ENCODE results near the gene SLC43A3. TPM values are rescaled to one million over a fixed set of nuclear protein-coding genes. Genes with fewer than 3 reads are reported as not detected.

The SLC43A3 gene
- total and polyA plus RNA-seq, 12 donors = 12.1 to 36.2 (median 19.8) TPM

DNA sequence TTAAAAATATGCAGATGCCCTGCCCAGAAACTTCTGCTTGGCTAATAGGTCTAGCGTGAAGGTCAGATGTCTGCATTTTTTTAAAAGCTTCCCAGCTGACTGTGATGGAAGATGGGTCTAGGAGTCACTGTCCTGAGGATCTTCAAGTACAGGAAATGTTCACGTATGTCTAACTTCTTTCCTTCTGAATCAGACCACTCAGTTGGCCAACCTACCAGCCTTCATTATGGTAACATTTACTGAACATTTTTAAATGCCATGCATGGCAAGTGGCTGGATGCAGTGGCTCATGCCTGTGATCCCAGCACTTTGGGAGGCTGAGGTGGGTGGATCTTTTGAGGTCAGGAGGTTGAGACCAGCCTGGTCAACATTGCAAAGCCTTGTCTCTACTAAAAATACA lies 35.4 kb downstream of the SLC43A3 start:
- DNase-seq (no peak), ATAC-seq (no peak)
- 70 to 77% methylated on average over 2 of the region's 2 CpGs for WGBS, 2 donors
- no peaks in the 10 kb centered on the region for H3K36me3 ChIP-seq
- H3K27me3 ChIP-seq = no peaks in the 10 kb centered on the region
- peaks cover 0 to 14% (median 0%) of the 10 kb centered on the region in 9 donors for H3K4me1 ChIP-seq
- no peak overlapping the region for H3K4me3 ChIP-seq
- TF ChIP-seq, protein P1, sequence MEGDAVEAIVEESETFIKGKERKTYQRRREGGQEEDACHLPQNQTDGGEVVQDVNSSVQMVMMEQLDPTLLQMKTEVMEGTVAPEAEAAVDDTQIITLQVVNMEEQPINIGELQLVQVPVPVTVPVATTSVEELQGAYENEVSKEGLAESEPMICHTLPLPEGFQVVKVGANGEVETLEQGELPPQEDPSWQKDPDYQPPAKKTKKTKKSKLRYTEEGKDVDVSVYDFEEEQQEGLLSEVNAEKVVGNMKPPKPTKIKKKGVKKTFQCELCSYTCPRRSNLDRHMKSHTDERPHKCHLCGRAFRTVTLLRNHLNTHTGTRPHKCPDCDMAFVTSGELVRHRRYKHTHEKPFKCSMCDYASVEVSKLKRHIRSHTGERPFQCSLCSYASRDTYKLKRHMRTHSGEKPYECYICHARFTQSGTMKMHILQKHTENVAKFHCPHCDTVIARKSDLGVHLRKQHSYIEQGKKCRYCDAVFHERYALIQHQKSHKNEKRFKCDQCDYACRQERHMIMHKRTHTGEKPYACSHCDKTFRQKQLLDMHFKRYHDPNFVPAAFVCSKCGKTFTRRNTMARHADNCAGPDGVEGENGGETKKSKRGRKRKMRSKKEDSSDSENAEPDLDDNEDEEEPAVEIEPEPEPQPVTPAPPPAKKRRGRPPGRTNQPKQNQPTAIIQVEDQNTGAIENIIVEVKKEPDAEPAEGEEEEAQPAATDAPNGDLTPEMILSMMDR (IDR thresholded peaks at IDR 0.05) = no peak
- no peak overlapping the region for H3K27ac ChIP-seq
- H3K9me3 ChIP-seq = no peaks in the 10 kb centered on the region
- intact Hi-C loops (cut with DNase I) = no loop called here

DNA sequence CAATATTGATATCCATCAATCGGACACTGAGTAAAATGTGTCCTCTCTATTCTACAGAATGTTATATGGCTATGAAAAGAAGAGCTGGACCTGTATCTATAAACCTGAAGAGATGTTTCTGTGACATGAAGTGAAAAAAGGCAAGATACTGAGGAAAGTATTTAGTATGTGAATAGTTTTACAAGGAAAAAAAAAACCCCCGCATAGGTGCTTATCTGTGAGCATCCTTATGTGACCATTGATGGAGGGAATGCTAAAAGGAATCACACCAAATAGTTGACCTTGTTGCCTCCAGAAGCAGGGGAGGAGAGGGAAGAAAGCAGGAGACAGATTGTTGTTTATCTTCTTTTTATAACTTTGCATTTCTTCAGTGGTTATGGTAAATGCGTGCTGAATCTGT lies 35.8 kb downstream of the SLC43A3 start:
- H3K27ac ChIP-seq = no peak overlapping the region
- no peak for DNase-seq
- no peak overlapping the region for H3K4me3 ChIP-seq
- H3K27me3 ChIP-seq = no peaks in the 10 kb centered on the region
- 91 to 93% methylated on average over 3 of the region's 3 CpGs for WGBS, 2 donors
- TF ChIP-seq, protein P1 (IDR thresholded peaks at IDR 0.05) = no peak
- ATAC-seq = no peak
- H3K9me3 ChIP-seq = no peaks in the 10 kb centered on the region
- intact Hi-C loops (cut with DNase I) = no loop called here
- no peaks in the 10 kb centered on the region for H3K36me3 ChIP-seq
- H3K4me1 ChIP-seq = peaks cover 0 to 16% (median 0%) of the 10 kb centered on the region in 9 donors

DNA sequence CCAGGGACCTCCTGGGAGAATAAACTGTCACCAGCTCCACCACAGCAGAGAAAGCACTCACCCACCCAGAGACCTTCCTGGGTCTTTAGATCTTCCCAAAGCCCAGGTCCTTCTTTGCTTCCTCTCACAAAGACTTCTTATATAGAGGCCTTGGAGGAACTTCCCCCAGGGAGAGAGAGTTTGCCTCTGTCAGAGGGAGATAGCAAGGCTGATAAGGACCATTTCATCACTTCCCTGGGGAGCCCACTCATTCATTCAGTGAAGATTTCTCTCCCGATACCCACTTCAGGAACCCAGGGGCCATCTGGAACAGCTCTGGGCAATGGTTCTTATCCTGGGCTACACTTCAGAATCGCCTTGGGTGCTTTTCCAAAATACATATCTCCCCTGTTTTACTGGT lies 36.4 kb downstream of the SLC43A3 start, which contains the start of gene PRG2:
PRG2 (minus strand) TSS at position 116 of the 400 bp plus-strand sequence. CDS start 706 bp downstream, outside the sequence.
- WGBS, 2 donors = 50 to 61% methylated on average over 2 of the region's 2 CpGs
- ATAC-seq = no peak

DNA sequence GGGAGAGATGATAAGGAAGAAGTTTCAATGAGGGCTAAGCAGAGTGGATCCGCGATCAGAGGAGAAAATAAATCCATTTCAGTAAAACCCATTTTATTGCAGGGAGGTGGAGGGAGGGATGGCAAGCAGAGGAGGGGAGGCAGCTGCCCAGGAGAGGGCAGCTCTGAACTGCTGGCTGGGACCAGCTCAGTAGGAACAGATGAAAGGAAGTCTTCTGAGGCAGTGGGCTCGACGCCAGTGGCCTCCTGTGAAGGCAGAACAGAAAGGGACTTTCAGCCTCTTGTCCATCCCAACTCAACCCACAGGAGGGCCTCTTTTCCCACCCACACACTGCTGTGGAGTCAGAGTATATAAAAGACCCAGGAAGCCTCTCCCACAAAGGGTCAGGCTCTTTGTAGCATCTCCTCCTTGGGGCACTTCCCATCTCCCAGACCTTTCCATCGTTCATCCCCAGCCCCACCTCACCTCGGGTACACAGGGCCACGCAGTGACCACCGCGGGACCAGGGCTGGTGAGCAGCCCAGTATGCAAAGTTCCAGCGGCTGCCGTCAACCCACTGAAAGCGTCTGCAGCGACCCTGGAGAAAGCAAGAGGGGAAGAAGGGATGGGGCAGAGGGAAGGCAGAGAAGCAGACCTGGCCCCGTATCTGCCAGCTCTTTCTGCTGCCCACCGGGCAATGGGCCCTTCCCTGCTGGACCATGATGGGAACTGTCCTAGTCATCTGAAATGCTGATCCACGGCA lies 39.5 kb downstream of the SLC43A3 start:
- TF ChIP-seq, protein P1 (IDR thresholded peaks at IDR 0.05) = peak in 7 of 9 donors; percentile 9 to 51 (median 40)
- Histone ChIP-seq H3K27ac (peak overlapping the region in 2 of 10 donors; percentile 43 to 55), H3K4me1 (peaks cover 0 to 16% (median 0%) of the 10 kb centered on the region in 9 donors), H3K9me3 (no peaks in the 10 kb centered on the region), H3K36me3 (no peaks in the 10 kb centered on the region), H3K4me3 (no peak overlapping the region), H3K27me3 (no peaks in the 10 kb centered on the region)
- WGBS, 2 donors = 74 to 76% methylated on average over 16 of the region's 16 CpGs
- intact Hi-C loops (cut with DNase I) = loop anchor here in 1 of 10 donors (2.0 kb wide), 1 partner anchor 69 kb away; no protein-coding TSS in a partner anchor
- DNase-seq = peak; percentile 42 to 47
- ATAC-seq = peak in 7 of 8 donors; percentile 26 to 85 (median 62)

More for the DNA sequence above, 36.4 kb downstream of the SLC43A3 start, which contains the start of gene PRG2:
- no peaks in the 10 kb centered on the region for H3K27me3 ChIP-seq
- no peak for DNase-seq
- intact Hi-C loops (cut with DNase I) = no loop called here
- no peak within 1 kb of the TSS for H3K4me3 ChIP-seq
- H3K4me1 ChIP-seq = peaks cover 0 to 16% (median 0%) of the 10 kb centered on the region in 9 donors
- no peaks in the 10 kb centered on the region for H3K9me3 ChIP-seq
- H3K36me3 ChIP-seq = no peaks in the 10 kb centered on the region
- TF ChIP-seq, protein P1 (IDR thresholded peaks at IDR 0.05) = no peak
- H3K27ac ChIP-seq = no peak within 1 kb of the TSS
